ENCODE measurements around the gene RGS16.
A peak's percentile ranks its signal among the peaks of the same experiment; 100 is the strongest.
"Not testable (repeated sequence)": the region's sequence is repeated elsewhere in the genome, so short reads cannot be mapped to it uniquely, and the experiment has no call there.

RGS16 gene

DNA sequence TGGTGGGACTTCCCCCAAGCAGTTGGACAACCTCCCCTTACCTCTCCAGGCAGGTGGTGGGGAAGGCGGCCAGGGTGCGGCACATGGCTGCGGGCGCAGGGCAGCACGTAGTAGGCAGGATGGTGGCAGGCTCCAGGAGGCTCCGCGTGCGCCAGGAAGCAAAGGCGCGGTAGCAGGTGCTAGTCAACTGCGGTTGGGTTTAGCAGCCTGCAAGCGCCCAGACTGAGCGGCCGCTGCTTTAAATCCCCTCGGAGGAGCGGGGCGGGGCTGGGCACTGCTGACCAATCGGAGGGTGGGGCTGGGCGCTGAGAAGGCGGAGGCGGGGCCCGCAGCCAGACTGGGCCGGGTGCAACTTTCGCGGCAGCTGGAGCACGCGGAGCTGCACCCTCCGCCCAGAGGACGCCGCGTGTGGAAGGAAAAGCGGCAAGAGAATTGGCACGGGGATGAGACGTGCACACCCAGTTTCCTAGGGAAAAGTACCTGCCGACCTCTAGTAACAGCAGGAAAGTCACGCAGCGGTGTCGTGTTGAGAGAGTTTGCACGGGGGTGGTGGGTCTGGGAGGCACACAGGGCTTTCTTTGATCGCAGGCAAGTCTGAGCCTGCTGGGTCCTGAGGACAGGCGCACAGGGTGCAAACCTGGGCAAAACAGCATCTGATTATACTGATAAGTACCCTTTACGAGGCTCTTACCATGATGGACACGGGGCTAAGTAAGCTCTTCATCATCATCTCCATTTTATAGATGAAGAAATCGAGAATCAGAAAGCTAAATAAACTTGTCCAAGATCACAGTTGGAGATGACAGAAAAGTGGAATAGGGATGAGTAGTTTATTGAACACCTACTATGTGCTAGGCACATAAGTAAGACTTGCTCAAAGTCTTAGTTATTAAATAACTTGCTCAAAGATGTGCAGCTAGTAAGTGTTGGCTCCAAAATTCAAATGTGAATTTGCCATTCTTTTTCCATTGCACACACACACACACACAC lies at the start of gene RGS16:
Gene RGS16 (minus strand): TSS at position 215 of the 990 bp plus-strand sequence. CDS start 130 bp downstream, at position 85.
- peak; percentile 88 for DNase-seq (ENCODE audit: low spot score)

- no peak for DNase-seq (ENCODE audit: low spot score)
Observed at GRCh38 chr1:182653986-182654385, 49.8 kb upstream of the RGS16 start.

GRCh38 chr1:182652933-182653332 lies 48.7 kb upstream of the RGS16 start:
- DNase-seq (ENCODE audit: low spot score): no peak

GRCh38 chr1:182651339-182651724 lies 47.1 kb upstream of the RGS16 start:
- no peak for DNase-seq (ENCODE audit: low spot score)

GRCh38 chr1:182650678-182651338 lies 46.6 kb upstream of the RGS16 start:
- no peak for DNase-seq (ENCODE audit: low spot score)

GRCh38 chr1:182649041-182649440 lies 44.9 kb upstream of the RGS16 start:
- no peak for DNase-seq (ENCODE audit: low spot score)

DNA sequence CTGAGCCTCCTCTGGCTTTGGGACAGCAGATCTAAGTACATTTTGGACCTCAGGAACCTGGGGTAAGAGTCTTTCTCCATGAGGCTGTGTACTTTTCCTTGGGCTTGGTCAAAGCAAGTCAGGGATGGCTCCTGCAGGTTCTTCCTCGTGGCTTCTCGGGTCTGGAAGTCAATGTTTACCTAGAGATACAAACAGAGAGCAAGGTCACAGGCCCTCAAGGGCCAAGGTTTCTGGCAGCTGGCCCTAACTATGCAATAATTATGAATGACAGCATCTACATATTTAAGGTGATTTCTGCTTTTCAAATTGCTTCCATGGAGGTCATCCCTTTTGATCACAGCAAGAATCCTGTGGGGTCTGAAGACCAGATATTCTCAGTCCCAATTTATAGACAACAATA lies 42.5 kb upstream of the RGS16 start:
- no peak for DNase-seq (ENCODE audit: low spot score)

DNA sequence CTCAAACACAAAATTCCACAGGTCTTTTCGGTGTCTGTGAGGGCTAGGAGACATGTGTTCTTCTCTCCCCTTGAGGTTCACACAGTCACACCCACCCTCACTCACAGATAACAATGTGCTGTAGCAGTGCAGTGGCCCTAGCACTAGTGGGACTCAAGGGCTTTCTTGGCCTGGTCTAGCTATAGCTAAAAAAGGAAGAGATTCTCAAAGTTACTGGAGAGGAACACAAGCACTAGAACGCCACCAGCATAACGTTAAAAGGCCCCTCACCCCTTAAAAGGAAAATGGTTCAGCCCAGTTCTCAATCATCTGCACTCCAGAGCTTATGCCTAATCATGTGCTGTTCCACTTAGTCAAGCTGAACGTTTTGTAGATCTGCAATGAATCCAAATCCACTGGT lies 40.7 kb upstream of the RGS16 start:
- no peak for DNase-seq (ENCODE audit: low spot score)

- DNase-seq (ENCODE audit: low spot score): no peak
Observed at GRCh38 chr1:182643699-182644098, 39.5 kb upstream of the RGS16 start.

GRCh38 chr1:182642461-182642860 lies 38.3 kb upstream of the RGS16 start:
- DNase-seq (ENCODE audit: low spot score): no peak

DNA sequence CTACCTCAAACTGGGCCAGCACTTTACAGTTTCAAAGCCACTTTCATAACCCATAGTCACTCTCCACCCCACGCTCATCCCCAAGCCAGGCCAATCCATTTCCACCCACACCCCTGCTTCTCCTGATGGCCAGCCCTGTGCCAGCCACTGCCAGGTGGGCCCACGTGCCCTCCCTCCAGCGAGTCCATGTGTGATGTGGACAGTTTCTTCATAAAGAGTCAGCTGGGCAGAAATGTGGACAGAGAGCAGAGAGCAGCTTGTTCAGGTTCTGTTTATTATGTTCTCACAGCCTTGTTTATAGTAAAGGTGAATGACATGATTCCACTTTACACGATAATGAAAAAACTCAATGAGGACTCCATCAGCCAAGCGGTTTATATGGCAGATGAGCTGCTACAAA lies 37.4 kb upstream of the RGS16 start:
- no peak for DNase-seq (ENCODE audit: low spot score)

DNA sequence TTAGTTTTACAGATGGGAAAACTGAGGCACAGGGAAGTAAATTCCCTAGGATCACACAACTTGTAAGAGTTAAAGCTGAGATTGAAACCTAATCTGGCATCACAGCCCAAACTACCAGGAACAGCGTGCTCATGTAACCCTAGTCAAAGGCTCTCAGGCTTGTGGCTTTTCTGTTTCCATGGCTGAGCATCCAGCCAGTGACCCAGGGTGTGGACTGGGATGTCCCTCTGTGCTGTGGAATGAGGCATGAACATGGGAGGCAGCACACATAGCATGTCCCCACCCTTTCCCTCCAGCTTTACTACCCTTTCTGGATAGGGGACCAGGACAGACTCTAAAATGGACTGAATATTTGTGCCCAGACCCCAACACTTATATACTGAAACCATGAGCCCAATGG lies 35.1 kb upstream of the RGS16 start:
- DNase-seq (ENCODE audit: low spot score): no peak

DNA sequence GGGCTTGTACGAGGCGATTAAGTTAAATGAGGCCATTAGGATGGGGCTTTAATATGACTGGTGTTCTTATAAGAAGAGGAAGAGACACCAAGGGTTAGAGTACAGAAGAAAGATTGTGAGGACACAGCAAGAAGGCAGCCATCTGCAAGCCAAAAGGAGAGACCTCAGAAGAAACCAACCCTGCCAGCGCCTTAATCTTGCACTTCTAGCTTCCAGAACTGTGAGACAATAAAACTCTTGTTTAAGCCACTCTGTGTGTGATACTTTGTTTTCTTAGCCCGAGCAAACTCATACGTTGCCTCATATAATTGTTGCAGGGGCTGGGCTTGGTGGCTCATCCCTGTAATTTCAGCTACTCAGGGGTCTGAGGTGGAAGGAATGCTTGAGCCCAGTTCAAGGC lies 33.6 kb upstream of the RGS16 start:
- DNase-seq (ENCODE audit: low spot score): no peak

DNA sequence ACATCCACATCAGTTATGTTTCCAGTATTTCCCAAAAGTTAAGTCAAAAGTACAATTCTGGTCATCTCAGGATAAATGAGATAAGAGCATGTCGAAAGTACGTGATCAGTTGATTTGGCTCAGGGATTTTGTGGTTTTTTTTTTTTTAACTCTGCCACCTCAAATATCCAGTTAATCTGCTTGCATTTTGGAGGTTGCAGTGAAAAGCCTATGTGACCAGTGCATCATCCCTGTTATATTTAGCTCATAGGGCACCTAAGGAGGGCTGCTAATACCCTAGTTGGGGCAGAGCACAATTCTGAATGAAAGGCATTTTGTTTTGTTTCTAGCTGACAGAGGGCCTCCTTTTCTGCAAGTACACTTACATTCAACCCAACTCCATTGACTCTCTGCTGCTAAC lies 31.7 kb upstream of the RGS16 start:
- DNase-seq (ENCODE audit: low spot score): no peak

- DNase-seq (ENCODE audit: low spot score): no peak
Observed at GRCh38 chr1:182634306-182635072, 30.3 kb upstream of the RGS16 start.

GRCh38 chr1:182633657-182634281 lies 29.6 kb upstream of the RGS16 start:
- DNase-seq (ENCODE audit: low spot score): no peak

DNA sequence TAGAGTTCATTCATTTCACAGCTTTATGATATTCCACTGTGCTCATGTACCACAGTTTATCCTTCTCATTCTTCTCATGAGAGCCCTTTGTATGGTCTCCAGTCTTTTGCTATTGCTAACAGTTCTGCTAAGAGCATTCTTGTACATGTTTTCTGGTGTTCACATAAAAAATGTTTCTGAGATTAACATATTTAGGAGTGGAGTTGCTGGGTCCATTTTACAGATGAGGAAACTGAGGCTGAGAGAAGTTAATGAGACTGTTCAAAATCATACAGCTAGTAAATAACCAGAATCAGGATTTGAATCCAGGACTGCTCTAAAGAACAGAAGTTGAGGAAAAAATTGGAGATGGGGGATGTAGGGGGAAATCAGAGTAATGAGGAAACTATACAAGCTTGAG lies 28.8 kb upstream of the RGS16 start:
- no peak for DNase-seq (ENCODE audit: low spot score)

- DNase-seq (ENCODE audit: low spot score): not testable (repeated sequence)
Observed at GRCh38 chr1:182632441-182632857, 28.3 kb upstream of the RGS16 start.

GRCh38 chr1:182631954-182632353 lies 27.8 kb upstream of the RGS16 start:
- no peak for DNase-seq (ENCODE audit: low spot score)

DNA sequence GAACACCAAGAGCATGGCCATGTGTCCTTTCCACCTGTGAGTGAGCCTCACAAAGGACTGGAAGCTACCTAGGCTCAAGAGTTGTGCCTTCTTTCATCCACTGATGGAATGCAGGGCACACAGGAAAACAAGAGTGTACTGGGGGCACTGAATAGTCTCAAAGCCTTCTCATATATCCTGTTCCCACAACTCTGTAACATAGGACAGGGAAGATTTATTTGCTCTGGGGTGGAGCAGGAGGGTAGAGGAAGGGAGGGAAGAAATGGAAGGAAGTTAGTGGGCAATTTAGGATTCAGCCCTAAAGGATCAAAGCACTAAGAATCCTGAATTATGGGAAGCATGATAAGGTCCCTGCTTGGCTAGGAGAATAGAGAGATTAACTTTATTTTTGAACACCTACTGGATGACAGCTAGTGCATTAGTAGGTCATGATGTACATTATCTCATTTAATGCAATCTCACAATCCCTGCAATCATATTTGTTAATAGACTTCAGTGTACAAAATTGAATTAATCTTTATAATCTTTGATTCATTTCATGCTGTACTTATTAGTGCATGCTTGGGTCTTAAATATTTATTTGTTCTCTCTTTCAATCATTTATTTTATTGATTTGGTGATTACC lies 27.0 kb upstream of the RGS16 start:
- no peak for DNase-seq (ENCODE audit: low spot score)

GRCh38 chr1:182630586-182630985 lies 26.4 kb upstream of the RGS16 start:
- DNase-seq (ENCODE audit: low spot score): no peak
